HepG2 (cell line): ENCODE results near the gene MGAT2. TPM values are rescaled to one million over a fixed set of nuclear protein-coding genes. Genes with fewer than 3 reads are reported as not detected.

ENCODE experiments used
- ATAC-seq: fragments of 200-7000 bp; cut with Tn5 transposase; 3 replicates; pipeline ENCODE4 v1.9.1; 2020; ENCODE audit warnings: mild to moderate bottlenecking, moderate library complexity
- BruUV-seq: library from RNA; stranded (reverse); fragments of 400-500 nt; replicated peaks from 2 replicates; lab custom pipeline; 2021; lab: Mats Ljungman, UMichigan
- CTCF ChIA-PET: fragments of 300-600 bp; formaldehyde crosslinking; extraction: SDS; loops from one replicate; lab custom pipeline; 2021; ENCODE audit warnings: low total read pairs, inconsistent platforms, low intra/inter-chr PET ratio; lab: Yijun Ruan, JAX
- POLR2A ChIA-PET: fragments of 350-600 bp; sonication (Branson Sonifier 250); formaldehyde crosslinking; loops from one replicate; lab custom pipeline; 2020; ENCODE audit warnings: antibody characterized with exemption, inconsistent platforms; lab: Yijun Ruan, JAX
- DNase-seq: peaks from one replicate; pipeline ENCODE4 v3.0.0-alpha.2; 2015; ENCODE audit warnings: low spot score
- FAIRE-seq: peaks from 3 replicates; lab custom pipeline; 2011; peaks lifted over from hg19 to GRCh38; lab: Jason Lieb, UNC
- H2AFZ ChIP-seq: one replicate; pipeline ENCODE4 v1.6.1; 2011; ENCODE audit warnings: low read length, inconsistent platforms
- H3K27ac ChIP-seq: fragments of 300-600 bp; 3 replicates; pipeline ENCODE4 v1.8.0; 2011; ENCODE audit warnings: mixed run types, mild to moderate bottlenecking, mixed read lengths, low read length, inconsistent platforms; ENCODE audit not compliant: insufficient read depth; ENCODE audit errors: extremely low read length
- H3K27me3 ChIP-seq, 2 experiments: fragments of 200-600 bp in 1 of 2; 2 replicates in 1 of 2; 3 replicates in 1 of 2; pipeline versions ENCODE4 v1.6.0 to v1.8.0; 2011; ENCODE audit warnings: low read length in 2 of 2, mild to moderate bottlenecking in 2 of 2, moderate library complexity in 2 of 2, inconsistent platforms in 1 of 2; ENCODE audit not compliant: insufficient read depth in 2 of 2, control insufficient read depth in 1 of 2
- H3K36me3 ChIP-seq, 2 experiments: fragments of 200-600 bp in 1 of 2; replicated peaks in 1 of 2; 2 replicates in 1 of 2; 3 replicates in 1 of 2; pipeline versions ENCODE4 v1.5.1 to v1.8.0; 2011; ENCODE audit warnings: low read length in 2 of 2, inconsistent platforms in 1 of 2; ENCODE audit not compliant: insufficient read depth in 2 of 2, control insufficient read depth in 1 of 2
- H3K4me1 ChIP-seq: 2 replicates; pipeline ENCODE4 v1.5.1; 2012; ENCODE audit warnings: low read length, inconsistent platforms; ENCODE audit not compliant: insufficient read depth
- H3K4me2 ChIP-seq: 2 replicates; pipeline ENCODE4 v1.6.0; 2011; ENCODE audit warnings: low read depth, low read length, inconsistent platforms
- H3K4me3 ChIP-seq, 3 experiments: fragments of 200-600 bp in 1 of 3; sonication (generic), shearing (Covaris generic) in 1 of 3; replicated peaks in 1 of 3; 2 replicates each; pipeline ENCODE4 v1.5.1; 2011 to 2016; ENCODE audit warnings: low read length in 3 of 3, inconsistent platforms in 2 of 3, low read depth in 2 of 3, mild to moderate bottlenecking in 2 of 3, control low read depth in 1 of 3, mixed read lengths in 1 of 3; ENCODE audit not compliant: insufficient read depth in 1 of 3
- H3K79me2 ChIP-seq: one replicate; pipeline ENCODE4 v1.6.1; 2011; ENCODE audit warnings: low read length, inconsistent platforms; ENCODE audit not compliant: insufficient read depth
- H3K9ac ChIP-seq: 2 replicates; pipeline ENCODE4 v1.6.0; 2011; ENCODE audit warnings: mild to moderate bottlenecking, low read depth, low read length, inconsistent platforms; ENCODE audit not compliant: insufficient read depth
- H3K9me3 ChIP-seq: 2 replicates; pipeline ENCODE4 v1.5.1; 2012; ENCODE audit warnings: mild to moderate bottlenecking, low read length
- H4K20me1 ChIP-seq: 2 replicates; pipeline ENCODE4 v1.6.0; 2011; ENCODE audit warnings: inconsistent platforms, mild to moderate bottlenecking, low read length, moderate library complexity; ENCODE audit not compliant: insufficient read depth
- ARID2 ChIP-seq: sonication (generic); formaldehyde crosslinking; IDR thresholded peaks from 2 replicates; pipeline ENCODE4 v1.8.1; 2022; ENCODE audit warnings: mild to moderate bottlenecking, missing genetic modification reagents, borderline replicate concordance
- CREB1 ChIP-seq, 2 experiments: fragments of 450-650 bp in 1 of 2; IDR thresholded peaks; 2 replicates each; pipeline ENCODE4 v1.6.1; 2016 to 2017; ENCODE audit warnings: control low read depth in 1 of 2, mild to moderate bottlenecking in 1 of 2, missing compliant biosample characterization in 1 of 2, missing genetic modification characterization in 1 of 2
- DNMT3B ChIP-seq: conservative IDR thresholded peaks from 2 replicates; pipeline ENCODE4 v1.6.1; 2016; ENCODE audit warnings: missing biosample characterization, control low read depth
- KAT8 ChIP-seq: IDR thresholded peaks from 2 replicates; pipeline ENCODE4 v1.6.1; 2016; ENCODE audit warnings: missing genetic modification reagents, missing compliant biosample characterization
- MEF2D ChIP-seq: sonication (generic); formaldehyde crosslinking; IDR thresholded peaks from 2 replicates; pipeline ENCODE4 v1.5.1; 2020; ENCODE audit warnings: mild to moderate bottlenecking, missing genetic modification reagents
- POLR2G ChIP-seq: fragments of 200-400 bp; formaldehyde crosslinking; IDR thresholded peaks from 2 replicates; pipeline ENCODE4 v1.6.1; 2018; ENCODE audit warnings: mild to moderate bottlenecking, low read depth, low read length, moderate library complexity
- PPARG ChIP-seq: conservative IDR thresholded peaks from 2 replicates; pipeline ENCODE4 v1.6.1; 2016; ENCODE audit warnings: missing biosample characterization, missing genetic modification reagents
- RFXAP ChIP-seq: sonication (generic); formaldehyde crosslinking; IDR thresholded peaks from 2 replicates; pipeline ENCODE4 v1.4.0; 2020; ENCODE audit warnings: missing genetic modification reagents, borderline replicate concordance
- ZMAT5 ChIP-seq: sonication (generic); formaldehyde crosslinking; IDR thresholded peaks from 2 replicates; pipeline ENCODE4 v1.5.0; 2020; ENCODE audit warnings: mild to moderate bottlenecking, low read depth, missing genetic modification reagents, borderline replicate concordance
- ZMYM4 ChIP-seq: sonication (generic); formaldehyde crosslinking; IDR thresholded peaks from 2 replicates; pipeline ENCODE4 v1.8.1; 2023; ENCODE audit warnings: mild to moderate bottlenecking, missing genetic modification reagents
- ZNF224 ChIP-seq: sonication (generic); formaldehyde crosslinking; IDR thresholded peaks from 2 replicates; pipeline ENCODE4 v1.5.0; 2020; ENCODE audit warnings: mild to moderate bottlenecking, missing genetic modification reagents
- ZNF550 ChIP-seq: sonication (generic); formaldehyde crosslinking; IDR thresholded peaks from 2 replicates; pipeline ENCODE4 v1.4.0; 2020; ENCODE audit warnings: mild to moderate bottlenecking, missing genetic modification reagents, borderline replicate concordance
- ZNF772 ChIP-seq: sonication (generic); formaldehyde crosslinking; IDR thresholded peaks from 2 replicates; pipeline ENCODE4 v1.5.0; 2020; ENCODE audit warnings: mild to moderate bottlenecking, missing genetic modification reagents
- WGBS: methylation state at CpG from one replicate; pipeline ENCODE4 v1.1.6; 2017; ENCODE audit warnings: low lambda C conversion rate; 5-methylcytosine and 5-hydroxymethylcytosine counted together
- in situ Hi-C: cut with HindIII; loops from 2 replicates; pipeline ENCODE4 v1.10.0; 2017; ENCODE audit warnings: low pct_unique_long_range_greater_than_20kb; ENCODE audit not compliant: extremely low pct_ligation_motif_present
- intact Hi-C: fragments of 100-400 bp; cut with micrococcal nuclease; formaldehyde crosslinking; loops from one replicate; pipeline ENCODE4 v1.10.0; 2022; ENCODE audit not compliant: unreplicated experiment
- polyA plus RNA-seq, 8 experiments: library from polyadenylated mRNA; depleted of rRNA in 3 of 8; stranded (reverse) in 7 of 8; unstranded in 1 of 8; fragments of >200 nt; fragmentation: Illumina TruSeq in 4 of 8; extraction: Trizol in 4 of 8; gene quantifications; 2 replicates each; pipeline versions ENCODE4 v1.2.1 to v1.2.3, GENCODE V29; 2011 to 2016; ENCODE audit warnings: low read depth in 4 of 8, missing spikeins in 1 of 8, mixed read lengths in 1 of 8; ENCODE audit not compliant: insufficient read depth in 1 of 8
- total RNA-seq, 5 experiments: library from RNA; depleted of rRNA; stranded (reverse); fragments of >200 nt; fragmentation: Illumina TruSeq; extraction: Trizol; gene quantifications; 2 replicates each; pipeline ENCODE4 v1.2.3, GENCODE V29; 2016; ENCODE audit warnings: low read depth in 1 of 5
- TF ChIP-seq, protein P1 (sequence below): sonication (generic); formaldehyde crosslinking; IDR thresholded peaks from 2 replicates; pipeline ENCODE4 v1.9.0; 2021; ENCODE audit warnings: missing genetic modification reagents, mild to moderate bottlenecking, borderline replicate concordance
- TF ChIP-seq, protein P2 (sequence below): sonication (generic); formaldehyde crosslinking; IDR thresholded peaks from 2 replicates; pipeline ENCODE4 v1.4.0; 2020; ENCODE audit warnings: missing genetic modification reagents
- TF ChIP-seq, protein P3 (sequence below): sonication (generic); formaldehyde crosslinking; IDR thresholded peaks from 2 replicates; pipeline ENCODE4 v1.4.0; 2020; ENCODE audit warnings: mild to moderate bottlenecking, missing genetic modification reagents
- TF ChIP-seq, protein P4 (sequence below): sonication (generic); formaldehyde crosslinking; IDR thresholded peaks from 2 replicates; pipeline ENCODE4 v1.5.0; 2020; ENCODE audit warnings: missing genetic modification reagents

MGAT2 gene
- total and polyA plus RNA-seq, 2 of the 13 experiments (the other 11 are each of a cell fraction or from before 2014, with no cell fraction given) = 12.9 to 51.9 TPM

GRCh38 chr14:49594347-49595091, 26.1 kb upstream of the MGAT2 start:
- in situ Hi-C loops (no loop called here), intact Hi-C loops (loop anchor here (1.0 kb wide), 1 partner anchor 8 kb away; the partner anchor contains the start of gene RPS29)
- peak overlapping the region in 1 of 3 experiments; percentile 34; a peak in 1 of 6 replicates for H3K4me3 ChIP-seq
- H3K4me1 ChIP-seq = peaks cover 50% of the 10 kb centered on the region
- peaks cover 13% of the 10 kb centered on the region for H3K79me2 ChIP-seq
- 2% methylated on average over 4 of the region's 4 CpGs for WGBS
- H3K9me3 ChIP-seq = no peaks in the 10 kb centered on the region
- FAIRE-seq (peak; percentile 60), ATAC-seq (peak; percentile 22), DNase-seq (no peak)
- H3K27me3 ChIP-seq = no peaks in the 10 kb centered on the region; a peak in 1 of 5 replicates
- peak overlapping the region; percentile 65 for H3K4me2 ChIP-seq
- no TSS peak for BruUV-seq
- H3K9ac ChIP-seq = 0 out of 2 replicates have a peak overlapping the region, but pooled peaks have one; percentile 40
- H4K20me1 ChIP-seq = no peaks in the 10 kb centered on the region
- ChIA-PET POLR2A (interaction anchor here (2.1 to 5.7 kb wide), 3 partner anchors 9 to 40 kb away, joined by 7 to 97 read pairs (median 28); partner anchors contain the start of genes DNAAF2, MGAT2, RPL36AL and RPS29), CTCF (interaction anchor here (2.5 kb wide), 1 partner anchor 8 kb away, joined by 10 read pairs; the partner anchor contains the start of gene RPS29)
- H3K27ac ChIP-seq = peak overlapping the region; percentile 97
- peak overlapping the region; percentile 20 for H2AFZ ChIP-seq
- no peaks in the 10 kb centered on the region for H3K36me3 ChIP-seq
- TF ChIP-seq, protein P1, sequence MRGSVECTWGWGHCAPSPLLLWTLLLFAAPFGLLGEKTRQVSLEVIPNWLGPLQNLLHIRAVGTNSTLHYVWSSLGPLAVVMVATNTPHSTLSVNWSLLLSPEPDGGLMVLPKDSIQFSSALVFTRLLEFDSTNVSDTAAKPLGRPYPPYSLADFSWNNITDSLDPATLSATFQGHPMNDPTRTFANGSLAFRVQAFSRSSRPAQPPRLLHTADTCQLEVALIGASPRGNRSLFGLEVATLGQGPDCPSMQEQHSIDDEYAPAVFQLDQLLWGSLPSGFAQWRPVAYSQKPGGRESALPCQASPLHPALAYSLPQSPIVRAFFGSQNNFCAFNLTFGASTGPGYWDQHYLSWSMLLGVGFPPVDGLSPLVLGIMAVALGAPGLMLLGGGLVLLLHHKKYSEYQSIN (CRISPR knock-in tag) = no peak
- TF ChIP-seq, protein P2, sequence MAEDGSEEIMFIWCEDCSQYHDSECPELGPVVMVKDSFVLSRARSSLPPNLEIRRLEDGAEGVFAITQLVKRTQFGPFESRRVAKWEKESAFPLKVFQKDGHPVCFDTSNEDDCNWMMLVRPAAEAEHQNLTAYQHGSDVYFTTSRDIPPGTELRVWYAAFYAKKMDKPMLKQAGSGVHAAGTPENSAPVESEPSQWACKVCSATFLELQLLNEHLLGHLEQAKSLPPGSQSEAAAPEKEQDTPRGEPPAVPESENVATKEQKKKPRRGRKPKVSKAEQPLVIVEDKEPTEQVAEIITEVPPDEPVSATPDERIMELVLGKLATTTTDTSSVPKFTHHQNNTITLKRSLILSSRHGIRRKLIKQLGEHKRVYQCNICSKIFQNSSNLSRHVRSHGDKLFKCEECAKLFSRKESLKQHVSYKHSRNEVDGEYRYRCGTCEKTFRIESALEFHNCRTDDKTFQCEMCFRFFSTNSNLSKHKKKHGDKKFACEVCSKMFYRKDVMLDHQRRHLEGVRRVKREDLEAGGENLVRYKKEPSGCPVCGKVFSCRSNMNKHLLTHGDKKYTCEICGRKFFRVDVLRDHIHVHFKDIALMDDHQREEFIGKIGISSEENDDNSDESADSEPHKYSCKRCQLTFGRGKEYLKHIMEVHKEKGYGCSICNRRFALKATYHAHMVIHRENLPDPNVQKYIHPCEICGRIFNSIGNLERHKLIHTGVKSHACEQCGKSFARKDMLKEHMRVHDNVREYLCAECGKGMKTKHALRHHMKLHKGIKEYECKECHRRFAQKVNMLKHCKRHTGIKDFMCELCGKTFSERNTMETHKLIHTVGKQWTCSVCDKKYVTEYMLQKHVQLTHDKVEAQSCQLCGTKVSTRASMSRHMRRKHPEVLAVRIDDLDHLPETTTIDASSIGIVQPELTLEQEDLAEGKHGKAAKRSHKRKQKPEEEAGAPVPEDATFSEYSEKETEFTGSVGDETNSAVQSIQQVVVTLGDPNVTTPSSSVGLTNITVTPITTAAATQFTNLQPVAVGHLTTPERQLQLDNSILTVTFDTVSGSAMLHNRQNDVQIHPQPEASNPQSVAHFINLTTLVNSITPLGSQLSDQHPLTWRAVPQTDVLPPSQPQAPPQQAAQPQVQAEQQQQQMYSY (CRISPR knock-in tag) = no peak
- TF ChIP-seq ARID2 (no peak), ZMAT5 (CRISPR knock-in tag) (no peak), ZNF224 (no peak), CREB1 (IDR thresholded peaks at IDR 0.05) (no peak), CREB1 (CRISPR knock-in tag; IDR thresholded peaks at IDR 0.05) (0 out of 2 replicates have a peak, but pooled peaks have one; percentile 11), DNMT3B (no peak), ZNF550 (CRISPR knock-in tag) (no peak), PPARG (0 out of 2 replicates have a peak, but pooled peaks have one; percentile 17), MEF2D (CRISPR knock-in tag) (no peak), ZNF772 (no peak), RFXAP (peak; percentile 98), POLR2G (no peak), ZMYM4 (CRISPR knock-in tag) (0 out of 2 replicates have a peak, but pooled peaks have one; percentile 20), KAT8 (CRISPR knock-in tag) (no peak)
- TF ChIP-seq, protein P3, sequence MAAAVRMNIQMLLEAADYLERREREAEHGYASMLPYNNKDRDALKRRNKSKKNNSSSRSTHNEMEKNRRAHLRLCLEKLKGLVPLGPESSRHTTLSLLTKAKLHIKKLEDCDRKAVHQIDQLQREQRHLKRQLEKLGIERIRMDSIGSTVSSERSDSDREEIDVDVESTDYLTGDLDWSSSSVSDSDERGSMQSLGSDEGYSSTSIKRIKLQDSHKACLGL (CRISPR knock-in tag) = no peak
- TF ChIP-seq, protein P4, sequence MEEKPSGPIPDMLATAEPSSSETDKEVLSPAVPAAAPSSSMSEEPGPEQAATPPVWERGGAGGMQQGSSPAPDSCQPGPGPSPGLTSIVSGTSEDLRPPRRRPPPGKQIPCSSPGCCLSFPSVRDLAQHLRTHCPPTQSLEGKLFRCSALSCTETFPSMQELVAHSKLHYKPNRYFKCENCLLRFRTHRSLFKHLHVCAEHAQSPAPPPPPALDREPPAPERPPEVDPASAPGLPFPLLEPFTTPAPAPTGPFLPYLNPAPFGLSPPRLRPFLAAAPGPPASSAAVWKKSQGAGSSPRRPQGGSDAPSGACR (CRISPR knock-in tag) = no peak
